Loucy (cell line): ENCODE data around the gene DNAJC1.

Source experiments
- H2AFZ ChIP-seq: fragments of 200-600 bp; sonication (generic); 2 replicates; pipeline ENCODE4 v1.6.0; 2016; ENCODE audit warnings: antibody characterized with exemption, mild to moderate bottlenecking, low read length, moderate library complexity
- H3F3A ChIP-seq: fragments of 200-600 bp; 2 replicates; pipeline ENCODE4 v1.6.0; 2016; ENCODE audit warnings: antibody characterized with exemption, low read depth, mild to moderate bottlenecking
- H3K27me3 ChIP-seq: fragments of 200-600 bp; sonication (generic); 2 replicates; pipeline ENCODE4 v1.6.1; 2014; ENCODE audit warnings: low read length, mild to moderate bottlenecking; ENCODE audit not compliant: insufficient read depth, poor library complexity, severe bottlenecking
- H3K36me3 ChIP-seq: fragments of 200-600 bp; sonication (generic); 2 replicates; pipeline ENCODE4 v1.6.1; 2016; ENCODE audit warnings: low read length; ENCODE audit not compliant: insufficient read depth
- H3K4me1 ChIP-seq: fragments of 200-600 bp; sonication (generic); 2 replicates; pipeline ENCODE4 v1.5.1; 2014; ENCODE audit warnings: low read length, mild to moderate bottlenecking; ENCODE audit not compliant: insufficient read depth, poor library complexity, severe bottlenecking
- H3K4me2 ChIP-seq: fragments of 200-600 bp; sonication (generic); 2 replicates; pipeline ENCODE4 v1.6.0; 2014; ENCODE audit warnings: antibody characterized with exemption, low read length, low read depth, mild to moderate bottlenecking; ENCODE audit not compliant: poor library complexity, severe bottlenecking
- H3K4me3 ChIP-seq: fragments of 200-600 bp; sonication (generic); 2 replicates; pipeline ENCODE4 v1.5.1; 2014; ENCODE audit warnings: low read length, mild to moderate bottlenecking, mixed read lengths; ENCODE audit not compliant: poor library complexity, severe bottlenecking
- H3K79me2 ChIP-seq: fragments of 200-600 bp; sonication (generic); 2 replicates; pipeline ENCODE4 v1.6.1; 2014; ENCODE audit warnings: low read length; ENCODE audit not compliant: insufficient read depth
- H3K9ac ChIP-seq: fragments of 200-600 bp; sonication (generic); 2 replicates; pipeline ENCODE4 v1.6.0; 2014; ENCODE audit warnings: mild to moderate bottlenecking, low read depth, low read length, moderate library complexity; ENCODE audit not compliant: poor library complexity, severe bottlenecking
- H3K9me2 ChIP-seq: fragments of 200-600 bp; sonication (generic); replicated peaks from 2 replicates; pipeline ENCODE4 v1.6.1; 2016; ENCODE audit warnings: low read depth, low read length, mixed read lengths
- H3K9me3 ChIP-seq: fragments of 200-600 bp; sonication (generic); 2 replicates; pipeline ENCODE4 v1.6.1; 2014; ENCODE audit warnings: mild to moderate bottlenecking, antibody characterized with exemption, low read length, low read depth; ENCODE audit not compliant: insufficient read depth
- H4K20me1 ChIP-seq: fragments of 200-600 bp; sonication (generic); 2 replicates; pipeline ENCODE4 v1.6.0; 2014; ENCODE audit warnings: antibody characterized with exemption, low read length, mild to moderate bottlenecking; ENCODE audit not compliant: insufficient read depth, poor library complexity, severe bottlenecking
- EZH2phosphoT487 ChIP-seq: fragments of 200-600 bp; IDR thresholded peaks from 2 replicates; pipeline ENCODE4 v1.6.1; 2018; ENCODE audit warnings: antibody characterized with exemption, mild to moderate bottlenecking, moderate library complexity, borderline replicate concordance
- TF ChIP-seq, protein P1 (sequence below): fragments of 200-600 bp; sonication (generic); conservative IDR thresholded peaks from 2 replicates; pipeline ENCODE4 v1.5.1; 2014; ENCODE audit warnings: mild to moderate bottlenecking, antibody characterized with exemption, low read length

DNAJC1 gene

DNA sequence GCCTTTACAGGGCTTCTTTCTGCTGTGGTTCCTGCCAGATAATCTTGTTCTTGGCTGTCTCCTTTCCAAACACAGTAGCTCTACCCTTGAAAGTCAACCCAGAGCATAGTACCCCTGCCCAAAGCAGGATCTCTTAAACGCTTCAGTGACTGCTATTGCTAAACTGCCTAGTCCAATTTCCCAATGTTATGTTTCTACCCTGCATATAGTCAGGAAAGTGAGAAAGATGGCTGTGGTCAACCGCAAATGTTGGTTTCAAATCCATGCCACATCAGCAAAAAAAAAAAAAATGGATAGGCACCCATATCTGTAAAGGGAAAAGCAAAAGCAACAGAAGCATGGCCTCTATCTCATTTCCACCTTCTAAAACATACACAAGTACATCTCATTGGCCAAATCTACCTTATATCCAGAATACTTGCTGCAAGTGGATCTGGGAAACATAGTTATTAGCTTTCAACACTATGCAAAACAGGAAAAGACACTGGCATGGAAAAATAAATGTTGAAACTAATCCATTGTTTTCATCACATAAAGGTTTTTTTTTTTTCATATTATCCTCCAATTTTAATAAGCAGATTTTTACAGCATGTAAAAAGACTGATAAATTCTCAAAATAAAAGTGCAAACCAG is 59.8 kb downstream of the DNAJC1 start:
- Histone ChIP-seq H3K4me1 (peaks cover 7% of the 10 kb centered on the region), H3K36me3 (peaks cover 6% of the 10 kb centered on the region; the same call in 1 of the 2 replicates), H2AFZ (no peak overlapping the region), H3K9me2 (no peaks in the 10 kb centered on the region), H3K4me2 (no peak overlapping the region), H3K27me3 (no peaks in the 10 kb centered on the region), H3K9ac (no peak overlapping the region), H3F3A (peaks cover 4% of the 10 kb centered on the region; the same call in 1 of the 2 replicates), H3K4me3 (no peak overlapping the region), H4K20me1 (peaks cover 17% of the 10 kb centered on the region), H3K9me3 (no peaks in the 10 kb centered on the region), H3K79me2 (peaks cover 64% of the 10 kb centered on the region)
- no peak for TF ChIP-seq EZH2phosphoT487
- TF ChIP-seq, protein P1, sequence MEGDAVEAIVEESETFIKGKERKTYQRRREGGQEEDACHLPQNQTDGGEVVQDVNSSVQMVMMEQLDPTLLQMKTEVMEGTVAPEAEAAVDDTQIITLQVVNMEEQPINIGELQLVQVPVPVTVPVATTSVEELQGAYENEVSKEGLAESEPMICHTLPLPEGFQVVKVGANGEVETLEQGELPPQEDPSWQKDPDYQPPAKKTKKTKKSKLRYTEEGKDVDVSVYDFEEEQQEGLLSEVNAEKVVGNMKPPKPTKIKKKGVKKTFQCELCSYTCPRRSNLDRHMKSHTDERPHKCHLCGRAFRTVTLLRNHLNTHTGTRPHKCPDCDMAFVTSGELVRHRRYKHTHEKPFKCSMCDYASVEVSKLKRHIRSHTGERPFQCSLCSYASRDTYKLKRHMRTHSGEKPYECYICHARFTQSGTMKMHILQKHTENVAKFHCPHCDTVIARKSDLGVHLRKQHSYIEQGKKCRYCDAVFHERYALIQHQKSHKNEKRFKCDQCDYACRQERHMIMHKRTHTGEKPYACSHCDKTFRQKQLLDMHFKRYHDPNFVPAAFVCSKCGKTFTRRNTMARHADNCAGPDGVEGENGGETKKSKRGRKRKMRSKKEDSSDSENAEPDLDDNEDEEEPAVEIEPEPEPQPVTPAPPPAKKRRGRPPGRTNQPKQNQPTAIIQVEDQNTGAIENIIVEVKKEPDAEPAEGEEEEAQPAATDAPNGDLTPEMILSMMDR = no peak

DNA sequence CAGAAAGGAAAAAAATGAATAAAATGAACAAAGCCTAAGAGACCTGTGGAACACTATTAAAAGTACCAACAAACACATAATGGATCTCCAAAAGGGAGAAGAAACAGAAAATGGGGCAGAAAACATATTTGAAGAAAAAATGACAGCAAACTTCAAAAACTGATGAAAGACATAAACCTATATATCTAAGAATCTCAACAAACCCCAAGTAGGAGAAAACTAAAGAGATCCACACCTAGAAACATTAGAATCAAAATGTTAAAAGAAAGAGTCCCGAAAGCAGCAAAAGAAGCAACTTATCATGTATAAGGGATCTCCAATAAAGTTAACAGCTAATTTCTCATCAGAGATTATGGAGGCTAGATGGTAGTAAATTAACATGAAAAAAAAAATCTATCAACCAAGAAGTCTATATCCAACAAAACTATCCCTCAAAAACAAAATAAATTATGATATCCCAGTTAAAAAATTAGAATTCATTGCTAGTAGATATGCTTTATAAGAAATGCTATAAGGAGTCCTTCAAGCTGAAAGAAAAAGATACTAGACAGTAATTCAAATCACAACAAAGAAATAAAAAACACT is 68.0 kb downstream of the DNAJC1 start:
- H3K79me2 ChIP-seq = peaks cover 83% of the 10 kb centered on the region
- no peaks in the 10 kb centered on the region for H3K27me3 ChIP-seq
- no peak overlapping the region for H3K4me3 ChIP-seq
- H3K9me2 ChIP-seq = no peaks in the 10 kb centered on the region
- no peak overlapping the region for H3K9ac ChIP-seq
- H4K20me1 ChIP-seq = peaks cover 2% of the 10 kb centered on the region
- peaks cover 13% of the 10 kb centered on the region; the same call in 1 of the 2 replicates for H3K36me3 ChIP-seq
- no peak overlapping the region for H2AFZ ChIP-seq
- no peaks in the 10 kb centered on the region for H3K4me1 ChIP-seq
- no peaks in the 10 kb centered on the region for H3F3A ChIP-seq
- no peak for TF ChIP-seq EZH2phosphoT487
- TF ChIP-seq, protein P1 = no peak
- H3K4me2 ChIP-seq = no peak overlapping the region
- peaks cover 18% of the 10 kb centered on the region; the same call in 1 of the 2 replicates for H3K9me3 ChIP-seq

DNA sequence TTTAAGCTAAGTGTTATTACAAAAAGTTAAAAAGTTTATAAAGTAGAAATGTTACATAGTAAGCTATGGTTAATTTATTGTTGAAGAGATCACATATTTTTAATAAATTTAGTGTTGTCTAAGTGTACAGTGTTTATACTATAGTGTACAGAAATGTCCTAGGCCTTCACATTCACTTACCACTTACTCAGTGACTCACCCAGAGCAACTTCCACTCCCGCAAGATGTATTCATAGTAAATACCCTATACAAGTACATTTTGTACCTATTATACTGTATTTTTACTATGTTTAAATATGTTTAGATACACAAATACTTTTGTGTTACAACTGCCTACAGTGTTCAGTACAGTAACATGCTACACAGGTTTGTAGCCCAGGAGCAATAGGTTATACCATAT is 69.2 kb downstream of the DNAJC1 start:
- Histone ChIP-seq H3K79me2 (peaks cover 82% of the 10 kb centered on the region), H3K4me2 (no peak overlapping the region), H3K9me3 (peaks cover 18% of the 10 kb centered on the region; the same call in 1 of the 2 replicates), H3K9me2 (no peaks in the 10 kb centered on the region), H2AFZ (no peak overlapping the region), H3F3A (no peaks in the 10 kb centered on the region), H4K20me1 (peaks cover 5% of the 10 kb centered on the region), H3K4me3 (no peak overlapping the region), H3K4me1 (no peaks in the 10 kb centered on the region), H3K9ac (no peak overlapping the region), H3K27me3 (no peaks in the 10 kb centered on the region), H3K36me3 (peaks cover 9% of the 10 kb centered on the region; the same call in 1 of the 2 replicates)
- no peak for TF ChIP-seq EZH2phosphoT487
- TF ChIP-seq, protein P1 = no peak
